HG03460 (cell line): Measurements from ENCODE around the gene PDZD11.
"Not testable (repeated sequence)": the region's sequence is repeated elsewhere in the genome, so short reads cannot be mapped to it uniquely, and the experiment has no call there.

Experiments used
- ATAC-seq: cut with Tn5 transposase; IDR thresholded peaks from one replicate; pipeline ENCODE4 v1.9.1; 2021; ENCODE audit not compliant: unreplicated experiment

Gene PDZD11

DNA sequence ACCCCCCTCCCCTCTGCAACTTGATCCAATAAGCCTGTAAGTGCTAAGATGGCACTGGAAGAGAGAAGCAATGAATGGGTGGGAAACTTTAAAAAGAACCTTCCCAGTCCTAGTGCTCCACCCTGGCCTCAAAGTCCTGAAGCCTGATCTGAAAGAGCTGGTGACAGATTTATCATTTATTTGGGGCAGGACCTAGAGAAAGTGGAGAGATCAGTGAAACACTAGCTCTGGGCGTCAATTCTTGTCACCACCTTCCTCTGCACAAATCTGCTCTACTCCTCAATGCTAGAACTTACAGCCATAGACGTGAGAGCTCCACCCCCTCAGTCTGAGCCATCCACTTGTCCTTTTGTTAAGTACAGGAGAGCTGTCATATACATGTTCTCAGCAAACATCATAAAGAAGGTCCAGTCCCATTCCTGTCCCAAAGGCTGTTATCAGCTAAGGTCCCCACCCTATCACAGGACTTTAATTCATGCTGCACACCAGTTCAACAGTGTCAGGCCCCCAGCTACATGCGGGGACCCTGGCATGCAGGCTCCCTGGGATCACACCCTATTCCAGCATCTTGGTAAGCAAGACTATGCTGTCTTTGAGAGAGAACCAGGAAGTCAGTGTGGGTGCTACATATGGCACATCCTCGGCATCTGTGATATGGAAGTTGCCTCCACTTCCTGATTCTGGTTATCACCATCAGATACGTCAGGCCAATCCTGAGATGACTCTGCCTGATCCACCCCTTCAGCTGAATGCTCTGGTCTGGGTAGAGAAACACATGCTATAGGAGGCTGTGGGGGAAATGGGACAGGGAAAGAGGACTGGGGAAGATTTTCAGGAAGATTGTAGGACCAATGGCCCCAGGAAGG lies 32.1 kb downstream of the PDZD11 start:
- no peak for ATAC-seq

DNA sequence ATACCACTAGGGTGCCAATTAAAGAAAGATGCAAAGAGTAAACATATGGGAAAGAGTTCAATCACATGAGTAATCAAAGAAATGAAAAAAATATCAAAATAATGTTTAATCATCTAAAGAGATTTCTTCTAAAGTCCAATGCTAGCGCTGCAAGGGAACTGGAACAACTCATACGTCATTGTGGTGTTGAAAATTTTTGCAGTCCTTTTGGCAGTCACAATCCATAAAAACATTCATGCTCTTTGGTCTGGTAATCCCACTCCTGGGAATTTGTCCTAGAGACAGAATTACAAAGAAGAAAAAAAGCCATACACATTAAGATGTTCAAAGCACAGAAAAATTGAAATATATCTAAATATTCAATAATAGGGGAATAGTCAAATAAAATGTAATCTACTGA lies 34.3 kb downstream of the PDZD11 start:
- no peak for ATAC-seq

DNA sequence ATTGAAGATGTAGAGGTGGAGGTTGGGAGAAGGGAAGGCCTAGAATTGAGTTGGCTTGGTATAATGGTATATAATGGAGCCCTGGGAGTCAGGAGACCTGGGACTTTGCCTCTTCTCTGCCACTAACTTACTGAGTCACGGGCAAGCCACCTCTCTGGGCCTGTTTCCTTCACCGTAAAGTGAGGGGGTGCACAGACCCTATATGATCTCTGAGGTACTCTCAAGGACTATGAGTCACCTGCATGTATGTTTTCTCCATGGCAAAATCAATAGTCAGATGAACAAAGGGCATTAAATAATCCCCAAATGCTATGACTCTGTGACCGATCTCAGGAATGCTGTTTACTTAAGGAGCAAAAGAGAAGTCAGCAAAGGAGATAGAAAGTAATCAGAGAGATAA lies 34.8 kb downstream of the PDZD11 start:
- no peak for ATAC-seq

DNA sequence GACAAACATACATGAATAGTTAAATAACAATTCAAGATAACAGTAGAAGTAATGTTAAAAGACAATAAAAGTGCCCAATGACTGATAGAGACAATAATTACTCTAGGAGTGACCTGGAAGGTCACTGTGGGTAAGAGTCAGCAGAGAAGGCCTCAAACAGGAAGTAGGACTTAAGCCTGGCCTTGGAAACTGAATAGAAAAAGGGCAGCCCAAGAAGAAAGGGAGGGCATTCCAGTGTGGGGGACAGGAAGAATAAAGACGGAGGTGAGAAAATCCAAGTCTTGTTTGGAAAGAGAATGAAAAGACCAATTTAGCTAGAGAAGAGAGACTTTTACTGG lies 35.7 kb downstream of the PDZD11 start:
- no peak for ATAC-seq

DNA sequence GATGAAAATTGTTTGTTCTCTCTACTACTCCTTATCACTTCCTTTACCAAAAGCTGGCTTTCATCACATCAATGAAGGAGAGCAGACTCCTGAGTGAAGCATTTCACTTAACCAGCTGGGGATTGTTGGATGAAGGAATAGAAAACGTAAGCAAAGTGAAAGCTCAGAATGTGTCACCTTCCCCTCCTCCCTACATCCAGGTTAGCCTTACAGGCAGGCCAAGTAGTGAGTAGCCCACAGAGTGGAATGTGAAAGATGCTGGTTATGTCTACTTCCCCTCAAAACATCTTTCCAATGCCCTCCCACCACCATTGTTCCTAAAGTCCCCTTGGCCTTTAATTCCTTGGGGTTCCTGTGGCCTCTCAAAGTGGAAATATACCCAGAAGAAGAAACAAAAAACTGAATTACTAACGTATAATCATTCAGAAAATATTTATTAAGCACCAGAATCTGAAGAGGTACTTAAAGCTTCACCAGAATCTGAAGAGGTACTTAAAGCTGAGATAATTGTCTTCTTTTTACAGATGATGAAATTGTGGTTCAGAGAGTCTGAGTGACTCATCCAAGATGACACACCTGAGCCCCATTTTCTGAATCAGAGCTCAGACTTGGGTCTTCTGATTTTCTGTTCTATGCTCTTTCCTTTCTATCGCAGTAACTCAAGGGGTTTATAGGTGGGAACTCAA lies 36.2 kb downstream of the PDZD11 start:
- no peak for ATAC-seq

DNA sequence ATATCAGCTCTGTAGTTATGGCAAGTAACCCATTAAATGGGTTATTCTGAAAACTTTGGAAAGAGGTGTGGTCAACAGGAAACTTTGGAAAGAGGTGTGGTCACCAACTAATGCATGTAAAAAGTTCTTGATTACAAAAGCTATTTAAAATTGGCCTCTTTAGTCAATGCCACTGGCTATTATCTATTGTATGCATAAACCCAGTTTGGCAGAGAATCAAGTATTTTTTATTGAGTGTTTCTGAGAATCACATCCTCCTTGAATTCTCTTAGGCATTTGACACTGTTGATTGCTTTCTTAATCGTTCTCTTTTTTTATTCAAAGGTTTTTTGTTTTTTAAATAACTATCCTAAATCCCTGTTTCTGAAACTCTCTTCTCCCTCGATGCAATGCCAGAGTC lies 37.2 kb downstream of the PDZD11 start:
- no peak for ATAC-seq

DNA sequence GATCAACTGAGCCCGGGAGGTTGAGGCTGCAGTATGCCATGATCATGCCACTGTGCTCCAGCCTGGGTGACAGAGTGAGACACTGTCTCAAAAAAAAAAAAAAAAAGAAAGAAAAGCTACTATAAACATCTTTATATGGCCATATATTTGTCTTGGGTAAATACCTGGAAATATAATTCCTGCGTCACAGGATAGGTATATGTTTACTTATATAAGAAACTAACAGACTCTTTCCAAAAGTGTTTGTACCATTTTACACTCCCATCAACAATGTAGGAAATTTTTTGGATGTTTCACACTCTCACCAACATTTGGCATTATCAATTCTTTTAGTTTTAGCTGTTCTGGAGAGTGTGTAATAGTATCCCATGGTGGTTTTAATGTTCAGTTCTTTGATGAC lies 42.5 kb downstream of the PDZD11 start:
- ATAC-seq, result no peak

DNA sequence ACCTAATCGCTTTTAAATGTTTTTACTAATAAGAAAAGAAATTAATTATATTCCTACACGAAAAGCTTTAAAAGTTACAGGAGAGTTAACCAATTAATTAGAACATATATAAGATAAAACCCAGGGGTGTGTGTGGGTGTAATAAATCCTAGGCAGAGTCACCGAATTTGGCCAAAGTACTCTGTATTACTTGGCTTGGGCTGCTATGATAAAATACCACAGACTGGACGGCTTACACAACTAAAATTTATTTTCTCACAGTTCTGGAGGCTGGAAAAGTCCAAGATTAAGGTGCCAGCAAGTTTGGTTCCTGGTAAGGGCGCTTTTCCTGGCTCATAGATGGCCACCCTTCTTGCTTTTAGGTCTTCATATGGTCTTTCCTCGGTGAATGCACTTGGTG lies 44.8 kb downstream of the PDZD11 start:
- no peak for ATAC-seq

DNA sequence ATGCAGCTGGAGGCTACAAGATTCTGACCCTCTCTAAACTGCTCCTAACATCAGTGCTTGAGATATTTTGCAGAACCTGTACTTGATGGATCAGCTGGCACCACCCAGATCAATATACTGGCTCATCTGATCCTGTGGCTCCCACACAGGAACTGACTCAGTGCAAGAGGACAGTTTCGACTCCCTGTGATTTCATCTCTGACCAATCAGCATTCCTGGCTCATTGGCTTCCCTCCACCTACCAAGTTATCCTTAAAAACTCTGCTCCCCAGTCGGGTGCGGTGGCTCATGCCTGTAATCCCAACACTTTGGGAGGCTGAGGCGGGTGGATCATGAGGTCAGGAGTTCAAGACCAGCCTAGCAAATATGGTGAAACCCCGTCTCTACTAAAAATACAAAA lies 46.1 kb downstream of the PDZD11 start:
- ATAC-seq, result not testable (repeated sequence)

DNA sequence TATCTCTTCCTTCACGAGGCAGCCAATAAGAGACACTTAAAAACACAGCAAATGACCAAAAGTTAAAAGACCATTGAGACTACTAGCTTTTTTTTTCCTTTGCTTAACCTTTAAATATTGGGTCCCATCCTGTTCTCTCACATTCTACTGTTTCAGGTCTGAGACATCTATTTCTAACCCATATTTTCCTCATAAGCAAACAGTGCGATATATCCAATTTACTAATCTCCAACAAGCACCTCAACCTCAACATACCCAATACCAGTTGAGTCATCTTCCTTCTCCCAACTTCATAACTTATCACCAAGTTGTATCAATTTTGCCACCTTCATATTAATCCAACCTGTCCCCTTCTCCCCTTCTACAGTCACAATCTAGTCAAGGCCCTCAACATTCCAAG lies 48.2 kb downstream of the PDZD11 start:
- ATAC-seq, result no peak

DNA sequence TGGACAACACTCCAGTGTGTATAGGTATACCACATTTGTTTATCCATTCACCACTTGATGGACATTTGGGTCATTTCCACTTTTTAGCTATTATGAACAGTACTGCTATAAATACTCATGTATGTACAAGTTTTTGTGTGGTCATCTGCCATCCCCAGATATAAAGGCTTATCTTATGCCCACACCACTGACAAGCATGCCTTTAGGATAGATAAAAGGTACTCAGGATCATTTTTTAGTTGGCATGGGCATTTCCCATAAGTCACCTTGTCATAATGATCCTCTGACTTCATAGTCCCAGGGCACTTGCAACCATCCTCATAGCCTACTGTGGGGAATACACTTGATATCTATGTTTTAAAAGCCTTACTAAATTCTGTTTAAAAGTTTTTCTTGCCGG lies 49.0 kb downstream of the PDZD11 start:
- no peak for ATAC-seq
